ENCODE measurements around the gene ILDR1. TPM values are rescaled to one million over a fixed set of nuclear protein-coding genes. Genes with fewer than 3 reads are reported as not detected.

The ILDR1 gene
- total RNA-seq, 1 donor from 2014 or later, result 19.9 TPM

DNA sequence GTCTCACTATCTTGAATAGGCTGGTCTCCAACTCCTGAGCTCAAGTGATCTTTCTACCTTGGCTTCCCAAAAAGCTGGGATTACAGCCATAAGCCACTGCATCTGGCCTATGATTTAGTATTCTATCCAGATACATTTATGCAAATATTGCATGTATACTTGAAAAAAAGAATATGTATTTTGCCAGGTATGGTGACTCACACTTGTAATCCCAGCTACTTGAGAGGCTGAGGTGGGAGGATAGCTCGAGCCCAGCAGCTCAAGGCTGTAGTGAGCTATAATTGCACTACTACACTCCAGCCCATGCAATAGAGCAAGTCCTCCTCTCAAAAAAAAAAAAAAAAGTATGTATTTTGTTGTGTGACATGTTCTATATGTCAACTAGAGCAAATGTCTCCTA is 73.4 kb downstream of the ILDR1 start:
- no peak for DNase-seq (ENCODE audit: low spot score)

DNA sequence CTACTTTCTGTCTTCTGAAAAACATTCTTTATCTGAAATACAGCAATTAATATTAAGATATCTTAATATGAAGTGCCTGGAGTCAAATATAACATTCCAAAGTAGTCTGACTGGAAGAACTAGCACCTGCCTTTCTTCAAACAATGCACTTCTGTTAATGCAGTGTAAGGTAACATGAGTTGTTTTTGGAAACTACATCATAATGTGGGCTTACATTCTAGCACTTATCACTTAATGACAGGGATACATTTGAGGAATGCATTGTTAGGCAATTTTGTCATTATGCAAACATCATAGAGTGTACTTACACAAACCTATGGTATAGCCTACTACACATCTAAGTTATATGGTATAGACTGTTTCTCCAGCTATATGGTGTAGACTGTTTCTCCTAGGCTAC is 78.6 kb downstream of the ILDR1 start:
- no peak for DNase-seq (ENCODE audit: low spot score)

DNA sequence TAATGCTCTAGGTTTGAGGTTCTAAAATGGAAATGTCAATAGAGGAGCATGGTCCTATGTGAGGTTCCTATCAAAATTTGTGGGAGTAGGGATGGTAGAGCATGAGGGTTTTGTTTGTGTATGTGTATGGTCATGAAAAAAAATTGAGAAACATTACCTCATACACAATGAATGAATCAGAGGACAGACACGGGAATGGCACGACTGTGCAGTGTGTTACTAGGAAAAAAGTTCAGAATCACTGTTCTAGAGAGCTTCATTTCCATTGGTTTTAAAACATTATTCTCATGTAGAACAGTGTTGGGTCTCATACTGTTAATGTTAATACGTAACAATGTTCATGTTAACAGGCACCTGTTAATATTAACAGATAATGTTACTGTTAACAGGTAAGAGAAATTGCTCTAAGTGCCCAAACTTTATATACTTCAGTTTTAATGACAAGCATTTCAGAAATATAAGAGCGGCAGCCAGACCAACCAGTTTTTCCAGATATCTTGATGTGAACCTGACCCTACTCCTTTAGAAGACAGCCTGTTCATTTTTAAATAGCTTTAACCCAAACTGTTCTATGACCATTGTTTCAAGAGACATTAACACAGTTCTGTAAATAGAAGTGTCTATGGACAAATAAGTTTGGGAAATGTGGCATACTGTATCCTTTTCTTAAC is 79.8 kb downstream of the ILDR1 start:
- DNase-seq (ENCODE audit: low spot score), result peak; percentile 34

GRCh38 chr3:121941592-121941991 is 80.5 kb downstream of the ILDR1 start:
- no peak for DNase-seq (ENCODE audit: low spot score)

DNA sequence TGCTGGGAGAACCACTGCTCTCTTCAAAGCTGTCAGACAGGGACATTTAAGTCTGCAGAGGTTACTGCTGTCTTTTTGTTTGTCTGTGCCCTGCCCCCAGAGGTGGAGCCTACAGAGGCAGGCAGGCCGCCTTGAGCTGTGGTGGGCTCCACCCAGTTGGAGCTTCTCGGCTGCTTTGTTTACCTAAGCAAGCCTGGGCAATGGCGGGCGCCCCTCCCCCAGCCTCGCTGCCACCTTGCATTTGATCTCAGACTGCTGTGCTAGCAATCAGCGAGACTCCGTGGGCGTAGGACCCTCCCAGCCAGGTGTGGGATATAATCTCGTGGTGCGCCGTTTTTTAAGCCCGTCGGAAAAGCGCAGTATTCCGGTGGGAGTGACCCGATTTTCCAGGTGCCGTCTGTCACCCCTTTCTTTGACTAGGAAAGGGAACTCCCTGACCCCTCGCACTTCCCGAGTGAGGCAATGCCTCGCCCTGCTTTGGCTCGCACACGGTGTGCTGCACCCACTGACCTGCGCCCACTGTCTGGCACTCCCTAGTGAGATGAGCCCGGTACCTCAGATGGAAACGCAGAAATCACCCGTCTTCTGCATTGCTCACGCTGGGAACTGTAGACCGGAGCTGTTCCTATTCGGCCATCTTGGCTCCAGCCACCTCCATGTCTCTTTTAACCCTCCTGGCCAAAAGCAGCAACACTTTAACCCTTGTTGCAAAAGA is 83.7 kb downstream of the ILDR1 start:
- peak; percentile 30 for DNase-seq (ENCODE audit: low spot score)

Other genes starting within 250 kb of the ILDR1 start
- gene IQCB1, start 187.2 kb downstream of the ILDR1 start, total RNA-seq, result 15.9 TPM
- 5.2 TPM for gene EAF2, start 187.0 kb downstream of the ILDR1 start, total RNA-seq
- 18.8 TPM for gene SLC15A2, start 127.8 kb downstream of the ILDR1 start, total RNA-seq
- 10.5 TPM for gene CD86, start 33.1 kb upstream of the ILDR1 start, total RNA-seq
- 54.0 TPM for gene CASR, start 161.4 kb upstream of the ILDR1 start, total RNA-seq